Measurements from ENCODE around the gene ZNF765. TPM values are rescaled to one million over a fixed set of nuclear protein-coding genes. Genes with fewer than 3 reads are reported as not detected.
"Not testable (repeated sequence)": the region's sequence is repeated elsewhere in the genome, so short reads cannot be mapped to it uniquely, and the experiment has no call there.

ZNF765 gene
- total RNA-seq, 1 donor, result 15.6 TPM

DNA sequence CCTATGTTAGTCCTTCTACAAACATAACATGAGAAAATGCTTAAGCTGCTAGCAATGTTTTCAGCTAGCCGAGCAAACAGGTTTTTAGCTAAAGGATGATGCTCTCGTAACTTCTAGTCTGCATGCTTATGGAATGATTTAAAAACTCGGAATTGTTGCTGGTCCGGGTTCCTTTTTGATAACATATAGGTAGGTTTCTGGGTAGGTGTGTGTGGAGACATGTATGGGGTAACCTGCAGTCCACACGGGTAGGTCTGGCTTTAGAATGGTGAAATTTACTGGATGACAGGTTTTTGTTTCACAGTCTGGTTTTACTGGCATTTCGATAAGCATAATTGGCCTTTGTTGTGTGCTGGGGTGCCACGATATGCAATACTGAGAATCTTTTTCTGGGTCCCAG is 77.0 kb downstream of the ZNF765 start:
- no peak for TF ChIP-seq CTCF (IDR thresholded peaks at IDR 0.05; ENCODE audit: extremely low read depth, low read depth, low read length)
- peaks cover 3% of the 10 kb centered on the region for H3K4me1 ChIP-seq (ENCODE audit: insufficient read depth, low read length)
- H3K4me2 ChIP-seq (ENCODE audit: insufficient read depth, low read length), result no peak overlapping the region
- H2AFZ ChIP-seq (ENCODE audit: low read length), result no peak overlapping the region
- H3K36me3 ChIP-seq (ENCODE audit: insufficient read depth, low read length), result no peaks in the 10 kb centered on the region
- H3K4me3 ChIP-seq (ENCODE audit: insufficient read depth, low read length), result no peak overlapping the region
- H3K79me2 ChIP-seq (ENCODE audit: insufficient read depth, low read length), result no peaks in the 10 kb centered on the region
- H3K27me3 ChIP-seq (ENCODE audit: insufficient read depth, low read length), result no peaks in the 10 kb centered on the region
- H3K27ac ChIP-seq (ENCODE audit: low read depth, low read length), result no peak overlapping the region
- H4K20me1 ChIP-seq (ENCODE audit: insufficient read depth, low read length), result no peaks in the 10 kb centered on the region
- no peak for DNase-seq (ENCODE audit: insufficient read length, low spot score, missing footprints)
- no peaks in the 10 kb centered on the region for H3K9me3 ChIP-seq (ENCODE audit: low read depth, low read length)

DNA sequence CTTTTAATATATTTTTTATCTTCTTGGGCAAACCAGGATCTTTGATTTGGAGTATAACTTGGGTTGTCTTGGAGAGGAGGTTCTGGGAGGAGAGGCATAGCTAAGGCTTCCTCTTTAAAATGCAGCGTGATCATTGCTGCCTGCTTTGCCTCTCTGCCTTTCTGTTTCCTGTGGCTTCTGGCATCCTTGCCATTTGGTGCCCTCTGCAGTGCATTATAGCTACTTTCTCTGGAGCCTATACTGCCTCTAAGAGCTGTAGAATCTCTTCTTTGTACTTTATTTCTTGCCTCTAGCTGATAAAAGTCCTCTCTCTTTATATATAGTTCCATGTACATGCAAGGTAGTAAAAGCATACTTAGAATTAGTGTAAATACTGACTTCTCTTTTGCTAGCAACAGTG is 79.9 kb downstream of the ZNF765 start:
- H3K27me3 ChIP-seq (ENCODE audit: insufficient read depth, low read length); H2AFZ ChIP-seq (ENCODE audit: low read length); H4K20me1 ChIP-seq (ENCODE audit: insufficient read depth, low read length); H3K4me1 ChIP-seq (ENCODE audit: insufficient read depth, low read length); DNase-seq (ENCODE audit: insufficient read length, low spot score, missing footprints); H3K27ac ChIP-seq (ENCODE audit: low read depth, low read length); H3K36me3 ChIP-seq (ENCODE audit: insufficient read depth, low read length); H3K9me3 ChIP-seq (ENCODE audit: low read depth, low read length); H3K4me3 ChIP-seq (ENCODE audit: insufficient read depth, low read length); H3K4me2 ChIP-seq (ENCODE audit: insufficient read depth, low read length); H3K79me2 ChIP-seq (ENCODE audit: insufficient read depth, low read length): not testable (repeated sequence)

GRCh38 chr19:53475470-53475869 is 80.5 kb downstream of the ZNF765 start:
- not testable (repeated sequence) for H3K4me1 ChIP-seq (ENCODE audit: insufficient read depth, low read length); H3K36me3 ChIP-seq (ENCODE audit: insufficient read depth, low read length); H3K27ac ChIP-seq (ENCODE audit: low read depth, low read length); H4K20me1 ChIP-seq (ENCODE audit: insufficient read depth, low read length); H3K9me3 ChIP-seq (ENCODE audit: low read depth, low read length); H3K27me3 ChIP-seq (ENCODE audit: insufficient read depth, low read length); H2AFZ ChIP-seq (ENCODE audit: low read length); H3K79me2 ChIP-seq (ENCODE audit: insufficient read depth, low read length); H3K4me2 ChIP-seq (ENCODE audit: insufficient read depth, low read length); H3K4me3 ChIP-seq (ENCODE audit: insufficient read depth, low read length); DNase-seq (ENCODE audit: insufficient read length, low spot score, missing footprints)

Small RNA genes within 50 kb of the gene (small RNA-seq; reads per million reads assigned to genes)
- not detected for gene RPL39P36

Other genes with a start within 250 kb of the ZNF765 start
- gene ZNF347, start 236.1 kb upstream of the ZNF765 start, total RNA-seq, result 9.0 and 12.4 TPM in 2 replicates
- 2.9 and 3.8 TPM in 2 replicates for gene ZNF665, start 201.8 kb upstream of the ZNF765 start, total RNA-seq
- gene ZNF677, start 140.3 kb upstream of the ZNF765 start, total RNA-seq, result 14.1 and 21.2 TPM in 2 replicates
- under 0.01 TPM in 1 of 2 replicates, not detected in the other for gene VN1R2, start 136.9 kb upstream of the ZNF765 start, total RNA-seq
- gene VN1R4, start 127.4 kb upstream of the ZNF765 start, total RNA-seq, result not detected in 2 replicates
- 7.7 and 8.7 TPM in 2 replicates for gene ZNF845, start 61.4 kb upstream of the ZNF765 start, total RNA-seq
- 6.8 and 8.0 TPM in 2 replicates for gene ZNF525, start 29.4 kb upstream of the ZNF765 start, total RNA-seq
- gene ZNF761, start 36.8 kb downstream of the ZNF765 start, total RNA-seq, result 13.0 and 16.5 TPM in 2 replicates
- gene ZNF813, start 72.6 kb downstream of the ZNF765 start, total RNA-seq, result 3.6 and 4.4 TPM in 2 replicates
- gene ZNF331, start 143.0 kb downstream of the ZNF765 start, total RNA-seq, result 16.6 and 25.0 TPM in 2 replicates
- not detected in 2 replicates for gene DPRX, start 236.8 kb downstream of the ZNF765 start, total RNA-seq

Measured in osteoblast (primary cell).